AG10803 (cell line): Measurements from ENCODE around the gene STAT4.

Experiments used
- DNase-seq: peaks from one replicate; pipeline ENCODE4 v3.0.0; 2010; ENCODE audit warnings: low read depth
- H3K4me3 ChIP-seq: 2 replicates; pipeline ENCODE4 v1.5.1; 2011; ENCODE audit warnings: mild to moderate bottlenecking, low read length, control low read depth
- CTCF ChIP-seq: conservative IDR thresholded peaks from 2 replicates; pipeline ENCODE4 v1.5.1; 2011; ENCODE audit warnings: mild to moderate bottlenecking, low read length, control low read depth, inconsistent platforms

The STAT4 gene

DNA sequence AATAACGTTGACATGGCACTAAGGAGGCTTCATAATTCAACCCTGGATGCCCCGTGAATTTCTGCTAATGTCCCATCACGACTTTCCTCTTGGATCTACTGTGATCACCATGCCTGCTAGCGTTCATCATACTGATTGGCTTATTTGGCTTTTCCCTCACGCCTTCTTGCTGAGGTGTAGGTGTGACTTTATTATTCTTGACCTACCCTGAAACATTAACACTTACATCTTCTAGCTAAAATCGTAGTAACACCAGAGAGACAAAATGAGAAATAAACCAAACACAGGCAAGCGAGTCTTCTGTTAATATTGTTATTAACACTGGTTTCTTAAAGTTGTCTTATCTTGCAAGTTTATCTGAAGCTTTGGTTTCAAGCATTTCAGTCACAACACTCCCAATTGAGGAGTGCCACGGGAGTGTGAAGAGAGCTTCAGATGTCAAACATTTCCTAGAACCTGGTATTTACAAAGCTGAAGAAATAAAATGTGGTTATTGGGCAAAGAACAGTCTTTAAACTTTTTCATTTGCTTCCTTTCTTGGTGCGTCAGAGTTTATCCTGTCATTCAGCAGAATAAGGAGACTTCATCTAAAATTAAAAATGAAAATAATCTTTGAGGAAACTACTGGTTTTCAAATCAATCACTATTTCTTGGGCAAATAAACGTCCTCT lies 121.4 kb downstream of the STAT4 start:
- no peak overlapping the region for H3K4me3 ChIP-seq

DNA sequence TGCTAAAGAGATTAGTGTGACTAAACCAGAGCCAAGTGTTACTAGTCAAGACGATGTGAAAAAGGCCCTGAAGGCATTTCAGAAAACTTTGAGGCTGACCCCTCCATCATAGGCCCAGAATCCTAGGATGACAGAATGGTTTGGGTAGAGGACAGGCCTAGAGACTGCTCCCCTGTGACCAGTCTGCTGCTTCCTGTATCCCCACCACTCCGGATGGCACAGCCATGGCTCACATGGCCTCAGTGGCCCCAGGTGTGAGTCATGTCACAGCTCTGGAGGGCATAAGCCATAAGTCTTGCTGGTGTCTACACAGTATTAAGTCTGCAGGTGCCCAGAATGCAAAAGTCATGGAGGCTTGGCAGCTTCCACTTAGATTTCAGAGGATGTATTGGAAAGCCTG lies 124.4 kb downstream of the STAT4 start:
- no peak overlapping the region for H3K4me3 ChIP-seq
- no peak for TF ChIP-seq CTCF
- no peak for DNase-seq

More for the DNA sequence above, 121.4 kb downstream of the STAT4 start:
- DNase-seq, result no peak
- no peak for TF ChIP-seq CTCF

DNA sequence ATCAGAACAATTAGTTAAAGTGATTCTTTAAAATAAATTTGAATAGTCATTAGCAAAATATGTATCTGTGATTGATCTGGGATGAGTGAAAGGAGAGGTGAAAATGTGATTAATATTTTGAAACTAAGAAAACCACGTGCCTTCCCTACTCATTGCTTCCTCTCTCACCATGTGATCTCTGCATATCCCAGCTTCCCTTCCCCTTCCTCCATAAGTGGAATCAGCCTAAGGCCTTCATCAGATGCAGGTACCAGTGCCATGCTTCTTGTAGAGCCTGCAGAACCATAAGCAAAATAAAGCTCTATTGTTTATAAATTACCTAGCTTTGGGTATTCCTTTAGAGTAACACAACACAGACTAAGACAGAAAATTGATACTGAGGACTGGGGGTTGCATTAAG lies 125.7 kb downstream of the STAT4 start:
- no peak for DNase-seq
- no peak for TF ChIP-seq CTCF
- H3K4me3 ChIP-seq, result no peak overlapping the region

DNA sequence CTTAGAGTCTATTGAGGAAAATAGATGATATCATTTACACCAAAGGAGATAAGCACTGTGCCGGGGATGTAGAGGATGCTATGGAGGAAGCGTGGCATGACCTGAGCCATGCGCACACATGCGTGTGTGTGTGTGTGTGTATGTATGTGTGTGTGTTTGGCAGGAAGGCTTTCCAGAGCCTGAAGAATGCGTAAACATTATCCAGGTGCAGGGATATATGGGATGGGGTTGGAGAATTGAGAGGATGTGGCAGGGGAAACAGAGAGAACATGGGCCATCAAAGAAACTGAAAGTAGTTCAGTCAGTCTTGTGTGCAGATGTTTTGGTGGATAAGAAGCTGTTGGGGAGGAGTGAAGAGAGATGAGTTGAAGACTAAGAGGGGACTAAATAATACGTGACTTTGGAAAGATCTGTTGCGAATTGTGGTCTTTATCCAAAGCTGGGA lies 127.5 kb downstream of the STAT4 start:
- TF ChIP-seq CTCF, result no peak
- no peak overlapping the region for H3K4me3 ChIP-seq
- no peak for DNase-seq

DNA sequence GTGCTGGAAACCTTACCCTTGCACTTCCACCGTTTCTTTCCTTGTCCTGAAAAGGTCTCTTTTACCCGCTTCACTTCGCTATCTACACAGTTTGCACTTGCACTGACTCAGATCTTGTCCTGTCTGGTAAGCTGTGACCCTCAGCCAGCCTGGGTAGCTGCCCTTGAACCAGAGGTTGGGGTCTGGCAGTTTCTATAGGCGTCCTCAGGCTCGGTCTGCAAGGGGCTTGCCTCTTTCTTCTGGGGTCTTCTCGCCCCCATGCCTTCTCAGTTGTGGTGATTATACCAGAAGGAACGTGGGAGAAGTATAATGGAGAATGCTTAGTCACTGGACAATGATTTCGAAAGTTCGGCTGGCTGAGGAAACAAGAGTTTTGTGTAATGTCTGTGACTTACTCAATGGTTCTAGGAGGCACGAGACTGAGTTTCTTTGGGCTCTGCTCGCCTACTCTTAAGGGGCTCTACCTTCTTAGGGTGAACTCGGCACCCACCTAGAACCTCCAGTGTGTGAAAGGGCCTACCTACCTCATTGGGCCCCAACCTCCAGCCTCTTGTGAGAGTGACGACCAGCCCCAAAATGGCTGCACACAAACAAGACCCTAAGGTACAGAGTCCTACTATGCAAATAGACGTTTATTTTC lies 129.9 kb downstream of the STAT4 start:
- DNase-seq, result peak; percentile 93
- no peak for TF ChIP-seq CTCF
- peak overlapping the region; percentile 93 for H3K4me3 ChIP-seq

DNA sequence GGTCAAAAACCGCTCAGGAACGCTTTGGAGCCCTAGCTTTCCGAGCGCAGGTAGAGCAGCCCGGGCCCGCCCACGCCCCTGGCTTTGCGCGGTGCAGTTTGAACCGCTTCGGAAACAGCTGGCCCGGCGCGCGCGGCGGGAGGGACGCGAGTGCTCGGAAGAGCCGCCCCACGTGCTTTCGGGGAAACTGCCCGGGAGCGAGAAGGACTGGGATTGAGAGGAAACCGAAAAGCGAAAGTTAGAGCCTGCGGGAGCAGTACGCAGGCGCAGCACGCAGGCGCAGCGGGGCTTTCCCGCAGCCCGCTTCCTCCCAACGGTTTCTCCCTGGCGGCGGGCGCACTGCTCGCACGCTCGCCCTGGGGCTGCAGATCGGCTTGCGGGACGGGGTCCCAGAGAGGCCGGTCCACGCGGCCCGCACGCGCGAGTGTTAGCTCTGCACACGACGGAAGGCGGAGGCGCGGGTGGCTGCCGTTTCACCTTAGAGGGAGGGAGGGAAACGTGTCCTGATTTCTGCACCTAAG lies 130.5 kb downstream of the STAT4 start:
- peak overlapping the region; percentile 93 for H3K4me3 ChIP-seq
- DNase-seq, result peak; percentile 96
- 0 out of 2 replicates have a peak, but pooled peaks have one; percentile 1 for TF ChIP-seq CTCF

DNA sequence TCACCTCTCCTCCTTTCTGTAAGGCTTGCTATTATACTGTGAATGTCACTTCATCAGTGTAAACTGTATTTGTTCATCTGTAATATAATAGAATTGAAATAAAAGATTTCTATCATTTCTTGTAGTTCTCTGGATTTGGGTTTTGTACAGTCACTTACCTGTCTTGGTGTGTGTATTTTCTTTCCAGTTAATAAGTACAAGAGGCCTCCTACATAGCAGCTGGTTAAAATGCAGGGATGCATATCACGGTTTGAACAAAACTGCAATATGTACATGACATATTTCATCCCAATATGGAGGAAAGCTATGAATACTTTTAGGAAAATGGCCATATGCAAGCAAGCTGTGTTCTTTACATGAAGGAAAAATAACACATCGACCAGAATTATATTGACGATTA lies 131.4 kb downstream of the STAT4 start:
- H3K4me3 ChIP-seq, result no peak overlapping the region
- DNase-seq, result no peak
- no peak for TF ChIP-seq CTCF
